Measurements from ENCODE around the gene STIM2.

The STIM2 gene

DNA sequence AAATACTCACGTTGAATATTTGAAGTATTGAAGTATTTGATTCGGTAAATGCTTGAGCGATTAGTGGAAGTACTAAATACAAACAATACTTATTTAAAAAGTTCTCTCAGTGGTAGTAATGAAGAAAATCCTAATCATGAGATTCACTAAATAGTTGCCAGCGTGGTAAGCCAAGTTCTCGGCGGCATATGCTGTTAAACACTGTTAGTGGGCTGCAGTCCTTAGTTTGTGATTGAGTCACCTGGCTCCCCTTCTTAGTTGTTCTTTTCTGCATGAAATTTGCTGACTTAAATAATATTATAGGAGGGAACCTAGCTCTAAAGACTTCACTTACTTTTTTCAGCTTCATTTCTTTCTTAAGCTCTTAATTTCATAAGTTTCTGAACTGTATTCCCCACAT, 51.4 kb downstream of the STIM2 start:
- no peak overlapping the region for H2AFZ ChIP-seq (ENCODE audit: low read length)
- H3F3A ChIP-seq (ENCODE audit: insufficient read depth, low read length): no peaks in the 10 kb centered on the region
- no peak overlapping the region for H3K9ac ChIP-seq (ENCODE audit: low read length)
- H3K9me3 ChIP-seq (ENCODE audit: low read length): no peaks in the 10 kb centered on the region
- H3K9me2 ChIP-seq (ENCODE audit: low read depth, low read length): no peaks in the 10 kb centered on the region
- TF ChIP-seq, protein P1, sequence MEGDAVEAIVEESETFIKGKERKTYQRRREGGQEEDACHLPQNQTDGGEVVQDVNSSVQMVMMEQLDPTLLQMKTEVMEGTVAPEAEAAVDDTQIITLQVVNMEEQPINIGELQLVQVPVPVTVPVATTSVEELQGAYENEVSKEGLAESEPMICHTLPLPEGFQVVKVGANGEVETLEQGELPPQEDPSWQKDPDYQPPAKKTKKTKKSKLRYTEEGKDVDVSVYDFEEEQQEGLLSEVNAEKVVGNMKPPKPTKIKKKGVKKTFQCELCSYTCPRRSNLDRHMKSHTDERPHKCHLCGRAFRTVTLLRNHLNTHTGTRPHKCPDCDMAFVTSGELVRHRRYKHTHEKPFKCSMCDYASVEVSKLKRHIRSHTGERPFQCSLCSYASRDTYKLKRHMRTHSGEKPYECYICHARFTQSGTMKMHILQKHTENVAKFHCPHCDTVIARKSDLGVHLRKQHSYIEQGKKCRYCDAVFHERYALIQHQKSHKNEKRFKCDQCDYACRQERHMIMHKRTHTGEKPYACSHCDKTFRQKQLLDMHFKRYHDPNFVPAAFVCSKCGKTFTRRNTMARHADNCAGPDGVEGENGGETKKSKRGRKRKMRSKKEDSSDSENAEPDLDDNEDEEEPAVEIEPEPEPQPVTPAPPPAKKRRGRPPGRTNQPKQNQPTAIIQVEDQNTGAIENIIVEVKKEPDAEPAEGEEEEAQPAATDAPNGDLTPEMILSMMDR (IDR thresholded peaks at IDR 0.05; ENCODE audit: low read length): no peak
- no peak for TF ChIP-seq EZH2 (IDR thresholded peaks at IDR 0.05; ENCODE audit: borderline replicate concordance, low read length)
- no peak overlapping the region for H3K27ac ChIP-seq (ENCODE audit: low read depth, low read length, poor library complexity, severe bottlenecking)
- no peak overlapping the region for H3K4me3 ChIP-seq (ENCODE audit: low read depth, low read length, poor library complexity, severe bottlenecking)
- H4K20me1 ChIP-seq (ENCODE audit: insufficient read depth, low read length): no peaks in the 10 kb centered on the region
- H3K4me1 ChIP-seq (ENCODE audit: insufficient read depth, low read length, severe bottlenecking): peaks cover 22% of the 10 kb centered on the region
- no peak overlapping the region for H3K4me2 ChIP-seq (ENCODE audit: low read length)
- no peaks in the 10 kb centered on the region for H3K36me3 ChIP-seq (ENCODE audit: insufficient read depth, low read length)
- peaks cover 64% of the 10 kb centered on the region for H3K79me2 ChIP-seq (ENCODE audit: insufficient read depth, low read length)
- no peaks in the 10 kb centered on the region for H3K27me3 ChIP-seq (ENCODE audit: insufficient read depth, low read length)

DNA sequence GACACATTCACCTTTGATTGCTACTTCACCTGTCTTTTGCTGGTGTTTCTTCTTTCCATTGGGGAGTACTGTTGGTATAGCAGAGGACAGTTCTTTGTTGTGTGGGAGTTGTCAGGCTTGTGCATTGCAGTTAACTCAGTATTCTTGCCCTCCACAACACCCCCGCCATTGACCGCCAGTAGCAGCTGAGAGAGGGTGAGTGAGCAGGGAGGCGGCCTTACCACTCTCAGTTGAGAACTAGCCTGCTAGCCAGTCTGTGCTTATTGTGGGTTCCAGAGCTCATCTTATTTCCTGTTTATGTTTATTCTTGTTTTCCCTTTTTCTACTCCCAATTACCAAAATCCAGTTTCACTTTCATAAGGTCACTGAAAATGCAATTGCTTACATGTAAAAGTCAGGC, 52.2 kb downstream of the STIM2 start:
- TF ChIP-seq EZH2 (IDR thresholded peaks at IDR 0.05; ENCODE audit: borderline replicate concordance, low read length): no peak
- TF ChIP-seq, protein P1 (IDR thresholded peaks at IDR 0.05; ENCODE audit: low read length): no peak
- Histone ChIP-seq H3K4me2 (ENCODE audit: low read length) (no peak overlapping the region), H3K4me3 (ENCODE audit: low read depth, low read length, poor library complexity, severe bottlenecking) (no peak overlapping the region), H4K20me1 (ENCODE audit: insufficient read depth, low read length) (no peaks in the 10 kb centered on the region), H2AFZ (ENCODE audit: low read length) (no peak overlapping the region), H3K9me3 (ENCODE audit: low read length) (no peaks in the 10 kb centered on the region), H3K36me3 (ENCODE audit: insufficient read depth, low read length) (no peaks in the 10 kb centered on the region), H3K4me1 (ENCODE audit: insufficient read depth, low read length, severe bottlenecking) (peaks cover 15% of the 10 kb centered on the region), H3K27ac (ENCODE audit: low read depth, low read length, poor library complexity, severe bottlenecking) (no peak overlapping the region), H3K9me2 (ENCODE audit: low read depth, low read length) (no peaks in the 10 kb centered on the region), H3K9ac (ENCODE audit: low read length) (no peak overlapping the region), H3K27me3 (ENCODE audit: insufficient read depth, low read length) (no peaks in the 10 kb centered on the region), H3F3A (ENCODE audit: insufficient read depth, low read length) (no peaks in the 10 kb centered on the region), H3K79me2 (ENCODE audit: insufficient read depth, low read length) (peaks cover 62% of the 10 kb centered on the region)

DNA sequence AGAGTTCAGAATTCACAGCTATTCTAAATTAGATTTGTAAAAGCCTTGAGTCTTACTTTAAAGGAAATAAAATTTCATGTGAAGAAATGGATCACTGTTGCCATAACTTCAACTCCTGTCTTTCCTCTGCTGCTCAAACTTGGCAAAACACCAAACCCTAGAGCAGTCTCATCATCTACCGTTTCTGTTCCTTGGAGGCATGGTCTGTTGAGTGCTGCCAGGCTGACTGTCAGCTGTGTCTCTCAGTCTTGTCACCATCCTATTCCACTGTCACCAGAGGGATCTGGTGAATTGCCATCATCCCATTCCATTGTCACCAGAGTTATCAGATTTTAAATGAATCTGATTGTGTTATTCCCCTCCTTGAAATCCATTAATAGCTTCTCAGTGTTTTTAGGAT, 55.6 kb downstream of the STIM2 start:
- H4K20me1 ChIP-seq (ENCODE audit: insufficient read depth, low read length): no peaks in the 10 kb centered on the region
- no peaks in the 10 kb centered on the region for H3K9me2 ChIP-seq (ENCODE audit: low read depth, low read length)
- no peaks in the 10 kb centered on the region for H3K9me3 ChIP-seq (ENCODE audit: low read length)
- no peak overlapping the region for H3K4me3 ChIP-seq (ENCODE audit: low read depth, low read length, poor library complexity, severe bottlenecking)
- peaks cover 11% of the 10 kb centered on the region for H3K4me1 ChIP-seq (ENCODE audit: insufficient read depth, low read length, severe bottlenecking)
- no peak overlapping the region for H2AFZ ChIP-seq (ENCODE audit: low read length)
- H3F3A ChIP-seq (ENCODE audit: insufficient read depth, low read length): no peaks in the 10 kb centered on the region
- H3K9ac ChIP-seq (ENCODE audit: low read length): no peak overlapping the region
- H3K4me2 ChIP-seq (ENCODE audit: low read length): no peak overlapping the region
- H3K79me2 ChIP-seq (ENCODE audit: insufficient read depth, low read length): peaks cover 40% of the 10 kb centered on the region
- peaks cover 24% of the 10 kb centered on the region for H3K36me3 ChIP-seq (ENCODE audit: insufficient read depth, low read length)
- no peaks in the 10 kb centered on the region for H3K27me3 ChIP-seq (ENCODE audit: insufficient read depth, low read length)
- H3K27ac ChIP-seq (ENCODE audit: low read depth, low read length, poor library complexity, severe bottlenecking): no peak overlapping the region
- TF ChIP-seq EZH2 (IDR thresholded peaks at IDR 0.05; ENCODE audit: borderline replicate concordance, low read length): no peak
- TF ChIP-seq, protein P1 (IDR thresholded peaks at IDR 0.05; ENCODE audit: low read length): no peak

Measured in OCI-LY1 (cell line).